Measurements from ENCODE around the gene TBC1D2B. TPM values are rescaled to one million over a fixed set of nuclear protein-coding genes. Genes with fewer than 3 reads are reported as not detected.
A peak's percentile ranks its signal among the peaks of the same experiment; 100 is the strongest.

Gene TBC1D2B
- total RNA-seq, 2 experiments from 2014 or later: 39.4 to 44.1 TPM

- Mint-ChIP-seq H3K9me3 (no peaks in the 10 kb centered on the region), H3K36me3 (peaks cover 15% of the 10 kb centered on the region), H3K27me3 (no peaks in the 10 kb centered on the region), H3K27ac (peak overlapping the region; percentile 97), H3K4me1 (peaks cover 30% of the 10 kb centered on the region), H3K4me3 (peak overlapping the region; percentile 72)
- no peak for DNase-seq
These were observed 8.0 kb downstream of the TBC1D2B start for GRCh38 chr15:78069462-78070029.

GRCh38 chr15:78069052-78069414 lies 8.5 kb downstream of the TBC1D2B start:
- peak overlapping the region; percentile 97 for H3K27ac Mint-ChIP-seq
- peak overlapping the region; percentile 71 for H3K4me3 Mint-ChIP-seq
- no peaks in the 10 kb centered on the region for H3K9me3 Mint-ChIP-seq
- DNase-seq: no peak
- H3K4me1 Mint-ChIP-seq: peaks cover 25% of the 10 kb centered on the region
- peaks cover 10% of the 10 kb centered on the region for H3K36me3 Mint-ChIP-seq
- H3K27me3 Mint-ChIP-seq: no peaks in the 10 kb centered on the region

- Mint-ChIP-seq H3K36me3 (peaks cover 9% of the 10 kb centered on the region), H3K9me3 (no peaks in the 10 kb centered on the region), H3K27me3 (no peaks in the 10 kb centered on the region), H3K4me3 (peak overlapping the region; percentile 5), H3K4me1 (peaks cover 23% of the 10 kb centered on the region), H3K27ac (peak overlapping the region; percentile 97)
- DNase-seq: no peak
These were observed 9.9 kb downstream of the TBC1D2B start for GRCh38 chr15:78067328-78068228.

- H3K27me3 Mint-ChIP-seq: no peaks in the 10 kb centered on the region
- H3K4me3 Mint-ChIP-seq: no peak overlapping the region
- H3K27ac Mint-ChIP-seq: peak overlapping the region; percentile 6
- peaks cover 9% of the 10 kb centered on the region for H3K36me3 Mint-ChIP-seq
- H3K4me1 Mint-ChIP-seq: peaks cover 17% of the 10 kb centered on the region
- no peaks in the 10 kb centered on the region for H3K9me3 Mint-ChIP-seq
- no peak for DNase-seq
These were observed 11.3 kb downstream of the TBC1D2B start for GRCh38 chr15:78065973-78066946.

GRCh38 chr15:78065284-78065872 lies 12.1 kb downstream of the TBC1D2B start:
- Mint-ChIP-seq H3K4me3 (no peak overlapping the region), H3K27ac (no peak overlapping the region), H3K27me3 (no peaks in the 10 kb centered on the region), H3K9me3 (no peaks in the 10 kb centered on the region), H3K36me3 (peaks cover 9% of the 10 kb centered on the region), H3K4me1 (peaks cover 20% of the 10 kb centered on the region)
- no peak for DNase-seq

- DNase-seq: no peak
- H3K27me3 Mint-ChIP-seq: no peaks in the 10 kb centered on the region
- H3K36me3 Mint-ChIP-seq: peaks cover 5% of the 10 kb centered on the region
- H3K27ac Mint-ChIP-seq: no peak overlapping the region
- no peak overlapping the region for H3K4me3 Mint-ChIP-seq
- H3K9me3 Mint-ChIP-seq: no peaks in the 10 kb centered on the region
- H3K4me1 Mint-ChIP-seq: peaks cover 28% of the 10 kb centered on the region
These were observed 13.0 kb downstream of the TBC1D2B start for GRCh38 chr15:78064544-78064943.

GRCh38 chr15:78063970-78064385 lies 13.5 kb downstream of the TBC1D2B start:
- H3K27me3 Mint-ChIP-seq: no peaks in the 10 kb centered on the region
- peaks cover 5% of the 10 kb centered on the region for H3K36me3 Mint-ChIP-seq
- no peaks in the 10 kb centered on the region for H3K9me3 Mint-ChIP-seq
- H3K4me3 Mint-ChIP-seq: no peak overlapping the region
- H3K4me1 Mint-ChIP-seq: peaks cover 34% of the 10 kb centered on the region
- no peak for DNase-seq
- H3K27ac Mint-ChIP-seq: no peak overlapping the region

GRCh38 chr15:78063217-78063616 lies 14.3 kb downstream of the TBC1D2B start:
- Mint-ChIP-seq H3K9me3 (no peaks in the 10 kb centered on the region), H3K36me3 (peaks cover 5% of the 10 kb centered on the region), H3K27ac (no peak overlapping the region), H3K4me3 (no peak overlapping the region), H3K4me1 (peaks cover 41% of the 10 kb centered on the region), H3K27me3 (no peaks in the 10 kb centered on the region)
- no peak for DNase-seq

GRCh38 chr15:78061963-78062427 lies 15.5 kb downstream of the TBC1D2B start:
- peaks cover 5% of the 10 kb centered on the region for H3K36me3 Mint-ChIP-seq
- peak overlapping the region; percentile 79 for H3K27ac Mint-ChIP-seq
- peak; percentile 47 for DNase-seq
- no peaks in the 10 kb centered on the region for H3K27me3 Mint-ChIP-seq
- H3K9me3 Mint-ChIP-seq: no peaks in the 10 kb centered on the region
- peak overlapping the region; percentile 69 for H3K4me3 Mint-ChIP-seq
- peaks cover 49% of the 10 kb centered on the region for H3K4me1 Mint-ChIP-seq

- no peak overlapping the region for H3K4me3 Mint-ChIP-seq
- peak overlapping the region; percentile 57 for H3K27ac Mint-ChIP-seq
- peaks cover 67% of the 10 kb centered on the region for H3K4me1 Mint-ChIP-seq
- no peaks in the 10 kb centered on the region for H3K27me3 Mint-ChIP-seq
- H3K36me3 Mint-ChIP-seq: peaks cover 6% of the 10 kb centered on the region
- DNase-seq: no peak
- no peaks in the 10 kb centered on the region for H3K9me3 Mint-ChIP-seq
These were observed 17.3 kb downstream of the TBC1D2B start for GRCh38 chr15:78060232-78060631.

- Mint-ChIP-seq H3K27ac (peak overlapping the region; percentile 49), H3K9me3 (no peaks in the 10 kb centered on the region), H3K4me3 (no peak overlapping the region), H3K36me3 (peaks cover 10% of the 10 kb centered on the region), H3K4me1 (peaks cover 74% of the 10 kb centered on the region), H3K27me3 (no peaks in the 10 kb centered on the region)
- no peak for DNase-seq
These were observed 18.2 kb downstream of the TBC1D2B start for GRCh38 chr15:78059110-78059839.

- no peaks in the 10 kb centered on the region for H3K27me3 Mint-ChIP-seq
- H3K4me1 Mint-ChIP-seq: peaks cover 80% of the 10 kb centered on the region
- no peaks in the 10 kb centered on the region for H3K9me3 Mint-ChIP-seq
- H3K36me3 Mint-ChIP-seq: peaks cover 14% of the 10 kb centered on the region
- no peak for DNase-seq
- H3K4me3 Mint-ChIP-seq: no peak overlapping the region
- H3K27ac Mint-ChIP-seq: peak overlapping the region; percentile 55
These were observed 19.0 kb downstream of the TBC1D2B start for GRCh38 chr15:78058401-78058935.

- peaks cover 80% of the 10 kb centered on the region for H3K4me1 Mint-ChIP-seq
- H3K27ac Mint-ChIP-seq: peak overlapping the region; percentile 70
- H3K27me3 Mint-ChIP-seq: no peaks in the 10 kb centered on the region
- peaks cover 21% of the 10 kb centered on the region for H3K36me3 Mint-ChIP-seq
- no peak for DNase-seq
- H3K4me3 Mint-ChIP-seq: no peak overlapping the region
- H3K9me3 Mint-ChIP-seq: no peaks in the 10 kb centered on the region
These were observed 19.7 kb downstream of the TBC1D2B start for GRCh38 chr15:78057803-78058202.

Data from activated naive CD8-positive, alpha-beta T cell treated with anti-CD3 and anti-CD28 coated beads for 36 hours (primary cell).